HepG2 (cell line): ENCODE data around the gene SEMA6B. TPM values are rescaled to one million over a fixed set of nuclear protein-coding genes. Genes with fewer than 3 reads are reported as not detected.

Experiments
- BRD4 ChIP-seq: sonication (generic); formaldehyde crosslinking; IDR thresholded peaks from 2 replicates; pipeline ENCODE4 v1.4.0; 2020; ENCODE audit warnings: missing genetic modification reagents
- ETV5 ChIP-seq: IDR thresholded peaks from 2 replicates; pipeline ENCODE4 v1.6.1; 2018; ENCODE audit warnings: missing biosample characterization, missing genetic modification reagents, inconsistent platforms, borderline replicate concordance
- HOXD1 ChIP-seq: sonication (generic); formaldehyde crosslinking; IDR thresholded peaks from 2 replicates; pipeline ENCODE4 v1.5.0; 2020; ENCODE audit warnings: missing genetic modification reagents
- JUND ChIP-seq: sonication (generic); formaldehyde crosslinking; IDR thresholded peaks from 2 replicates; pipeline ENCODE4 v1.8.0; 2022; ENCODE audit warnings: mild to moderate bottlenecking, missing genetic modification reagents
- KDM1A ChIP-seq: IDR thresholded peaks from 2 replicates; pipeline ENCODE4 v1.6.1; 2016; ENCODE audit warnings: missing compliant biosample characterization
- KLF12 ChIP-seq: sonication (generic); formaldehyde crosslinking; IDR thresholded peaks from 2 replicates; pipeline ENCODE4 v1.4.0; 2020; ENCODE audit warnings: missing genetic modification reagents, borderline replicate concordance
- MEIS1 ChIP-seq: sonication (generic); formaldehyde crosslinking; IDR thresholded peaks from 2 replicates; pipeline ENCODE4 v1.9.0; 2021; ENCODE audit warnings: mild to moderate bottlenecking, missing genetic modification reagents, moderate library complexity, borderline replicate concordance
- NR3C1 ChIP-seq: sonication (generic); formaldehyde crosslinking; IDR thresholded peaks from 2 replicates; pipeline ENCODE4 v1.4.0; 2020; ENCODE audit warnings: missing genetic modification reagents
- U2AF2 ChIP-seq: fragments of 200-400 bp; formaldehyde crosslinking; IDR thresholded peaks from 2 replicates; pipeline ENCODE4 v1.6.1; 2017; ENCODE audit warnings: low read depth, mild to moderate bottlenecking, low read length
- ZEB1 ChIP-seq: IDR thresholded peaks from 2 replicates; pipeline ENCODE4 v1.6.1; 2012; ENCODE audit warnings: mild to moderate bottlenecking, low read depth, inconsistent platforms; ENCODE audit not compliant: insufficient replicate concordance
- ZNF232 ChIP-seq: sonication (generic); formaldehyde crosslinking; IDR thresholded peaks from 2 replicates; pipeline ENCODE4 v1.4.0; 2020; ENCODE audit warnings: missing genetic modification reagents, borderline replicate concordance
- ZNF431 ChIP-seq: sonication (generic); formaldehyde crosslinking; IDR thresholded peaks from 2 replicates; pipeline ENCODE4 v1.9.0; 2022; ENCODE audit warnings: missing genetic modification reagents, low read depth, mild to moderate bottlenecking, borderline replicate concordance
- ZNF644 ChIP-seq: IDR thresholded peaks from 2 replicates; pipeline ENCODE4 v1.6.1; 2016; ENCODE audit warnings: low read depth
- polyA plus RNA-seq, 8 experiments: library from polyadenylated mRNA; depleted of rRNA in 3 of 8; stranded (reverse) in 7 of 8; unstranded in 1 of 8; fragments of >200 nt; fragmentation: Illumina TruSeq in 4 of 8; extraction: Trizol in 4 of 8; gene quantifications; 2 replicates each; pipeline versions ENCODE4 v1.2.1 to v1.2.3, GENCODE V29; 2011 to 2016; ENCODE audit warnings: low read depth in 4 of 8, missing spikeins in 1 of 8, mixed read lengths in 1 of 8; ENCODE audit not compliant: insufficient read depth in 1 of 8
- total RNA-seq, 5 experiments: library from RNA; depleted of rRNA; stranded (reverse); fragments of >200 nt; fragmentation: Illumina TruSeq; extraction: Trizol; gene quantifications; 2 replicates each; pipeline ENCODE4 v1.2.3, GENCODE V29; 2016; ENCODE audit warnings: low read depth in 1 of 5
- TF ChIP-seq, protein P1 (sequence below): sonication (generic); formaldehyde crosslinking; IDR thresholded peaks from 2 replicates; pipeline ENCODE4 v1.4.0; 2020; ENCODE audit warnings: missing genetic modification reagents
- TF ChIP-seq, protein P2 (sequence below): sonication (generic); formaldehyde crosslinking; IDR thresholded peaks from 2 replicates; pipeline ENCODE4 v1.4.0; 2020; ENCODE audit warnings: missing genetic modification reagents, borderline replicate concordance
- TF ChIP-seq, protein P3 (sequence below): sonication (generic); formaldehyde crosslinking; IDR thresholded peaks from 2 replicates; pipeline ENCODE4 v1.4.0; 2020; ENCODE audit warnings: missing genetic modification reagents
- TF ChIP-seq, protein P4 (sequence below): sonication (generic); formaldehyde crosslinking; IDR thresholded peaks from 2 replicates; pipeline ENCODE4 v1.8.1; 2023; ENCODE audit warnings: missing genetic modification reagents, mild to moderate bottlenecking, borderline replicate concordance
- TF ChIP-seq, protein P5 (sequence below): sonication (generic); formaldehyde crosslinking; IDR thresholded peaks from 2 replicates; pipeline ENCODE4 v1.5.0; 2020; ENCODE audit warnings: mild to moderate bottlenecking, missing genetic modification reagents, moderate library complexity
- TF ChIP-seq, protein P6 (sequence below): sonication (generic); formaldehyde crosslinking; IDR thresholded peaks from 2 replicates; pipeline ENCODE4 v1.4.0; 2020; ENCODE audit warnings: mild to moderate bottlenecking, missing genetic modification reagents

The SEMA6B gene
- total and polyA plus RNA-seq, 2 of the 13 experiments (the other 11 are each of a cell fraction or from before 2014, with no cell fraction given) = 45.5 to 67.1 TPM

DNA sequence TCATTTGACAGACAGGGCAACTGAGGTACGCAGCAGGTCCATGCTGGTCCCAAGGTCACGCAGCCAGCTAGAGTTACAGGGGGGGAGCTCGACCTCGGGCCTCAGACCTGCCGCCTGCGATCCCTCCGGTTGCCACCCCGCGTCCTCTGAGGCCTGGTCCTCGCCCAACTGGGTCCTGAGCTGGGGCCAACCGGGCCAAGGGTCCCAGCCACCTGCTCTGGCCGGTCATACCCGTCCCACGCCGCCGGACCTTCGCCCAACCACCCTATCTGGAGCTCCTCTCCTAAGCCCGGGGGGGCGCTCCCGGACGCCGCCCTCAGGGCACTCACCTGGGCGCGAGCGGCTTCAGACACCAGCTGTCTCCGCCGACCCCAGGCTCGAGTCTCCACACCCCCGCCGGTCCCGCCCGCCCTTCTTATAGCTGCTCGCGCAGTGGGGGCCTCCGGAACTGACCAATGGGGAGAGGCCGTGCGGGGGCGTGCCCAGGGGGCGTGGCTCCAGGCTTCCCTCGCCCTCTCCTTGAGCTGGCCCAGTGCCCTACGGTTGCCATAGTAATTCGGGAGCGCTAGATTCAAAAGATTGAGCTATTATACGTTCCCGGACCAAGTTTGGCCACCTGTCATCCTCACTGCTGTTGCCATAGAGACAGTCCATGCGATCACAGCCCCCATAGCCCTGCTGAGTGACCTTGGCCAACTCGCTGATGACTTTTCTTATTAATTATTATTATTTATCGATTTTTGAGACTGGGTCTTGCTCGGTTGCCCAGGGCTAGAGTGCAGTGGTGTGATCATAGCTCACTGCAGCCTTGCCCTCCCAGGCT, 24.4 kb downstream of the SEMA6B start, which contains the start of gene PLIN5 (continued):
- TF ChIP-seq, protein P1, sequence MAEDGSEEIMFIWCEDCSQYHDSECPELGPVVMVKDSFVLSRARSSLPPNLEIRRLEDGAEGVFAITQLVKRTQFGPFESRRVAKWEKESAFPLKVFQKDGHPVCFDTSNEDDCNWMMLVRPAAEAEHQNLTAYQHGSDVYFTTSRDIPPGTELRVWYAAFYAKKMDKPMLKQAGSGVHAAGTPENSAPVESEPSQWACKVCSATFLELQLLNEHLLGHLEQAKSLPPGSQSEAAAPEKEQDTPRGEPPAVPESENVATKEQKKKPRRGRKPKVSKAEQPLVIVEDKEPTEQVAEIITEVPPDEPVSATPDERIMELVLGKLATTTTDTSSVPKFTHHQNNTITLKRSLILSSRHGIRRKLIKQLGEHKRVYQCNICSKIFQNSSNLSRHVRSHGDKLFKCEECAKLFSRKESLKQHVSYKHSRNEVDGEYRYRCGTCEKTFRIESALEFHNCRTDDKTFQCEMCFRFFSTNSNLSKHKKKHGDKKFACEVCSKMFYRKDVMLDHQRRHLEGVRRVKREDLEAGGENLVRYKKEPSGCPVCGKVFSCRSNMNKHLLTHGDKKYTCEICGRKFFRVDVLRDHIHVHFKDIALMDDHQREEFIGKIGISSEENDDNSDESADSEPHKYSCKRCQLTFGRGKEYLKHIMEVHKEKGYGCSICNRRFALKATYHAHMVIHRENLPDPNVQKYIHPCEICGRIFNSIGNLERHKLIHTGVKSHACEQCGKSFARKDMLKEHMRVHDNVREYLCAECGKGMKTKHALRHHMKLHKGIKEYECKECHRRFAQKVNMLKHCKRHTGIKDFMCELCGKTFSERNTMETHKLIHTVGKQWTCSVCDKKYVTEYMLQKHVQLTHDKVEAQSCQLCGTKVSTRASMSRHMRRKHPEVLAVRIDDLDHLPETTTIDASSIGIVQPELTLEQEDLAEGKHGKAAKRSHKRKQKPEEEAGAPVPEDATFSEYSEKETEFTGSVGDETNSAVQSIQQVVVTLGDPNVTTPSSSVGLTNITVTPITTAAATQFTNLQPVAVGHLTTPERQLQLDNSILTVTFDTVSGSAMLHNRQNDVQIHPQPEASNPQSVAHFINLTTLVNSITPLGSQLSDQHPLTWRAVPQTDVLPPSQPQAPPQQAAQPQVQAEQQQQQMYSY (CRISPR knock-in tag) = no peak
- TF ChIP-seq ZNF431 (CRISPR knock-in tag) (no peak), BRD4 (CRISPR knock-in tag) (no peak), ETV5 (CRISPR knock-in tag) (no peak), U2AF2 (no peak), KDM1A (CRISPR knock-in tag) (no peak), ZEB1 (no peak), MEIS1 (CRISPR knock-in tag) (no peak), HOXD1 (peak; percentile 18; the same call in 1 of the 2 replicates), ZNF232 (CRISPR knock-in tag) (no peak), JUND (CRISPR knock-in tag) (no peak), ZNF644 (CRISPR knock-in tag) (no peak), KLF12 (CRISPR knock-in tag) (no peak), NR3C1 (CRISPR knock-in tag) (no peak)
- TF ChIP-seq, protein P2, sequence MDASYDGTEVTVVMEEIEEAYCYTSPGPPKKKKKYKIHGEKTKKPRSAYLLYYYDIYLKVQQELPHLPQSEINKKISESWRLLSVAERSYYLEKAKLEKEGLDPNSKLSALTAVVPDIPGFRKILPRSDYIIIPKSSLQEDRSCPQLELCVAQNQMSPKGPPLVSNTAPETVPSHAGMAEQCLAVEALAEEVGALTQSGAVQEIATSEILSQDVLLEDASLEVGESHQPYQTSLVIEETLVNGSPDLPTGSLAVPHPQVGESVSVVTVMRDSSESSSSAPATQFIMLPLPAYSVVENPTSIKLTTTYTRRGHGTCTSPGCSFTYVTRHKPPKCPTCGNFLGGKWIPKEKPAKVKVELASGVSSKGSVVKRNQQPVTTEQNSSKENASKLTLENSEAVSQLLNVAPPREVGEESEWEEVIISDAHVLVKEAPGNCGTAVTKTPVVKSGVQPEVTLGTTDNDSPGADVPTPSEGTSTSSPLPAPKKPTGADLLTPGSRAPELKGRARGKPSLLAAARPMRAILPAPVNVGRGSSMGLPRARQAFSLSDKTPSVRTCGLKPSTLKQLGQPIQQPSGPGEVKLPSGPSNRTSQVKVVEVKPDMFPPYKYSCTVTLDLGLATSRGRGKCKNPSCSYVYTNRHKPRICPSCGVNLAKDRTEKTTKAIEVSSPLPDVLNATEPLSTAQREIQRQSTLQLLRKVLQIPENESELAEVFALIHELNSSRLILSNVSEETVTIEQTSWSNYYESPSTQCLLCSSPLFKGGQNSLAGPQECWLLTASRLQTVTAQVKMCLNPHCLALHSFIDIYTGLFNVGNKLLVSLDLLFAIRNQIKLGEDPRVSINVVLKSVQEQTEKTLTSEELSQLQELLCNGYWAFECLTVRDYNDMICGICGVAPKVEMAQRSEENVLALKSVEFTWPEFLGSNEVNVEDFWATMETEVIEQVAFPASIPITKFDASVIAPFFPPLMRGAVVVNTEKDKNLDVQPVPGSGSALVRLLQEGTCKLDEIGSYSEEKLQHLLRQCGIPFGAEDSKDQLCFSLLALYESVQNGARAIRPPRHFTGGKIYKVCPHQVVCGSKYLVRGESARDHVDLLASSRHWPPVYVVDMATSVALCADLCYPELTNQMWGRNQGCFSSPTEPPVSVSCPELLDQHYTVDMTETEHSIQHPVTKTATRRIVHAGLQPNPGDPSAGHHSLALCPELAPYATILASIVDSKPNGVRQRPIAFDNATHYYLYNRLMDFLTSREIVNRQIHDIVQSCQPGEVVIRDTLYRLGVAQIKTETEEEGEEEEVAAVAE = 0 out of 2 replicates have a peak, but pooled peaks have one; percentile 22
- TF ChIP-seq, protein P3, sequence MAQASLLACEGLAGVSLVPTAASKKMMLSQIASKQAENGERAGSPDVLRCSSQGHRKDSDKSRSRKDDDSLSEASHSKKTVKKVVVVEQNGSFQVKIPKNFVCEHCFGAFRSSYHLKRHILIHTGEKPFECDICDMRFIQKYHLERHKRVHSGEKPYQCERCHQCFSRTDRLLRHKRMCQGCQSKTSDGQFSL (CRISPR knock-in tag) = no peak
- TF ChIP-seq, protein P4, sequence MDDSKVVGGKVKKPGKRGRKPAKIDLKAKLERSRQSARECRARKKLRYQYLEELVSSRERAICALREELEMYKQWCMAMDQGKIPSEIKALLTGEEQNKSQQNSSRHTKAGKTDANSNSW (CRISPR knock-in tag) = no peak
- TF ChIP-seq, protein P5, sequence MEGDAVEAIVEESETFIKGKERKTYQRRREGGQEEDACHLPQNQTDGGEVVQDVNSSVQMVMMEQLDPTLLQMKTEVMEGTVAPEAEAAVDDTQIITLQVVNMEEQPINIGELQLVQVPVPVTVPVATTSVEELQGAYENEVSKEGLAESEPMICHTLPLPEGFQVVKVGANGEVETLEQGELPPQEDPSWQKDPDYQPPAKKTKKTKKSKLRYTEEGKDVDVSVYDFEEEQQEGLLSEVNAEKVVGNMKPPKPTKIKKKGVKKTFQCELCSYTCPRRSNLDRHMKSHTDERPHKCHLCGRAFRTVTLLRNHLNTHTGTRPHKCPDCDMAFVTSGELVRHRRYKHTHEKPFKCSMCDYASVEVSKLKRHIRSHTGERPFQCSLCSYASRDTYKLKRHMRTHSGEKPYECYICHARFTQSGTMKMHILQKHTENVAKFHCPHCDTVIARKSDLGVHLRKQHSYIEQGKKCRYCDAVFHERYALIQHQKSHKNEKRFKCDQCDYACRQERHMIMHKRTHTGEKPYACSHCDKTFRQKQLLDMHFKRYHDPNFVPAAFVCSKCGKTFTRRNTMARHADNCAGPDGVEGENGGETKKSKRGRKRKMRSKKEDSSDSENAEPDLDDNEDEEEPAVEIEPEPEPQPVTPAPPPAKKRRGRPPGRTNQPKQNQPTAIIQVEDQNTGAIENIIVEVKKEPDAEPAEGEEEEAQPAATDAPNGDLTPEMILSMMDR (CRISPR knock-in tag) = peak; percentile 32
- TF ChIP-seq, protein P6, sequence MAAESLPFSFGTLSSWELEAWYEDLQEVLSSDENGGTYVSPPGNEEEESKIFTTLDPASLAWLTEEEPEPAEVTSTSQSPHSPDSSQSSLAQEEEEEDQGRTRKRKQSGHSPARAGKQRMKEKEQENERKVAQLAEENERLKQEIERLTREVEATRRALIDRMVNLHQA (CRISPR knock-in tag) = no peak
